Mammary epithelial cell (primary cell): ENCODE results near the gene RUFY4.

Experiments used
- CTCF ChIP-seq, 2 donors: IDR thresholded peaks in 1 of 2; conservative IDR thresholded peaks in 1 of 2; 2 replicates each; pipeline ENCODE4 v1.5.1; 2011 to 2012; ENCODE audit warnings: inconsistent platforms in 2 of 2, low read length in 2 of 2, mild to moderate bottlenecking in 2 of 2, control low read depth in 1 of 2, low read depth in 1 of 2; ENCODE audit not compliant: insufficient read depth in 1 of 2; ENCODE audit errors: extremely low read depth in 1 of 2
- EZH2 ChIP-seq: IDR thresholded peaks from 2 replicates; pipeline ENCODE4 v1.6.1; 2012; ENCODE audit warnings: low read length, inconsistent platforms, borderline replicate concordance

- TF ChIP-seq CTCF (conservative IDR thresholded peaks at IDR 0.05 in 1 of 2, IDR thresholded peaks at IDR 0.05 in 1 of 2; ENCODE audit: extremely low read depth in 1 of 2, insufficient read depth in 1 of 2, low read depth in 1 of 2, low read length in 2 of 2), result no peak
- TF ChIP-seq EZH2, result no peak
Observed at GRCh38 chr2:218023636-218024035, 45.4 kb upstream of the RUFY4 start.
